ENCODE data around the gene PEPD. TPM values are rescaled to one million over a fixed set of nuclear protein-coding genes. Genes with fewer than 3 reads are reported as not detected.
A peak's percentile ranks its signal among the peaks of the same experiment; 100 is the strongest.

Gene PEPD
- total RNA-seq, 1 donor: 87.9 TPM

DNA sequence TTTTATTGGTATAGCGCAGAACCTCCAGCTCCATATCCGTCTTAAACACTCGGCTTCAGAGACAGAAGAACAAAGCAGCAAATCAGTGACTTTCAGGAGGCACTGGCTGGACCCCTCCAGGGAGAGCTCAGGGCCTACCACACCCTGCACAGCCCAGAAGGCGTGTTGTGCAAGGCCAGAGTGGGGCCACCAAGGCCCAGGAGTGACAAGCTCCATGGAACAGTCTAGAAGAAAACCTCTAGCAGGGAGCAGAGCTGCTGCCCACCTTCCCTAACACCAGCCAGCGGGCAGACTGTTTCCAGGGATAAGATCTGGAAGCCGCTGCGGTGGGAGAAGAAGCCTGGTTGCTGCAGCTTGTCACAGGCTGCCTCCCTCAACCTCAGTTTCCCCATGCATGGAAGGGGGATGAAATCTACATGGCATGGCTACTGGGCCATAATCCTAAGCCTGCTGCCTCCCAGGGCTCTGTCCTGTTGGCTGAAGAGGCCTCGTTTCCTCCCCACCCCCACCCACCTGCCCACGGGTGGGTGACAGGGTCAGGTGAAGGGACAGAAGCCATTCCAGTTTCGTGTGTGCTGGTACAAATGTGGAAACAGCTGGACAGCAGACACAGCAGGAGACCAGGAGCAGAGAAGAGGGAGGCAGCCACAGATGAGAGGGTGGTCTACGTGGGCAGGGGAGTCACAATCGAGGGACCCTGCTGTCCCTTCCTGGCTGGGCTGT lies 57.4 kb downstream of the PEPD start:
- Histone ChIP-seq H3K79me2 (ENCODE audit: insufficient read depth, low read length) (no peaks in the 10 kb centered on the region), H3K4me1 (ENCODE audit: insufficient read depth, low read length) (no peaks in the 10 kb centered on the region), H3K9me3 (ENCODE audit: low read depth, low read length) (no peaks in the 10 kb centered on the region), H4K20me1 (ENCODE audit: insufficient read depth, low read length) (peaks cover 4% of the 10 kb centered on the region), H3K4me3 (ENCODE audit: insufficient read depth, low read length) (no peak overlapping the region), H3K27me3 (ENCODE audit: insufficient read depth, low read length) (no peaks in the 10 kb centered on the region), H3K27ac (ENCODE audit: low read depth, low read length) (no peak overlapping the region), H3K4me2 (ENCODE audit: insufficient read depth, low read length) (no peak overlapping the region), H2AFZ (ENCODE audit: low read length) (no peak overlapping the region), H3K36me3 (ENCODE audit: insufficient read depth, low read length) (peaks cover 4% of the 10 kb centered on the region)
- DNase-seq (ENCODE audit: insufficient read length, low spot score, missing footprints): peak; percentile 41
- no peak for TF ChIP-seq CTCF (IDR thresholded peaks at IDR 0.05; ENCODE audit: extremely low read depth, low read depth, low read length)

DNA sequence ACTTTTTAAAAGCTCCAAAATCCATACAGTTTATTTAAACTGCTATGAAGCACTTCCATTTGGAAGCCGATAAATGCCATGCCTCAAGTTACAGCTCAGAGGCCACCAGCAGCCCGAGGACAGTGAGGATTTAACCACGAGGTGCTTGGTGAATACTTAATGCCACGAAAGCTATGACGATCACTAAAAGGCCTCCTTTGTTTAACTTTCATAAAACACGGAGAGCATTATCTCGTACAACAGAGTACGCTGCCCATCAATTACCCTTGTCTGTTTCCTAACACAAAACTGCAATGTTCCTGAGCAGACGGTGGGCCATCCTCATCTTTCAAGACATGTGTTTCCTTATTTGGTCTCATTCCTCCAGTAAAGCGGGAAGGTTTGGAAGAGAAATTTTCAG lies 58.4 kb downstream of the PEPD start:
- H3K4me3 ChIP-seq (ENCODE audit: insufficient read depth, low read length): no peak overlapping the region
- no peak for TF ChIP-seq CTCF (IDR thresholded peaks at IDR 0.05; ENCODE audit: extremely low read depth, low read depth, low read length)
- peaks cover 4% of the 10 kb centered on the region for H3K36me3 ChIP-seq (ENCODE audit: insufficient read depth, low read length)
- H3K27me3 ChIP-seq (ENCODE audit: insufficient read depth, low read length): no peaks in the 10 kb centered on the region
- DNase-seq (ENCODE audit: insufficient read length, low spot score, missing footprints): peak; percentile 11
- H3K4me2 ChIP-seq (ENCODE audit: insufficient read depth, low read length): no peak overlapping the region
- no peaks in the 10 kb centered on the region for H3K9me3 ChIP-seq (ENCODE audit: low read depth, low read length)
- H2AFZ ChIP-seq (ENCODE audit: low read length): no peak overlapping the region
- no peaks in the 10 kb centered on the region for H3K4me1 ChIP-seq (ENCODE audit: insufficient read depth, low read length)
- peaks cover 4% of the 10 kb centered on the region for H4K20me1 ChIP-seq (ENCODE audit: insufficient read depth, low read length)
- no peak overlapping the region for H3K27ac ChIP-seq (ENCODE audit: low read depth, low read length)
- H3K79me2 ChIP-seq (ENCODE audit: insufficient read depth, low read length): no peaks in the 10 kb centered on the region

DNA sequence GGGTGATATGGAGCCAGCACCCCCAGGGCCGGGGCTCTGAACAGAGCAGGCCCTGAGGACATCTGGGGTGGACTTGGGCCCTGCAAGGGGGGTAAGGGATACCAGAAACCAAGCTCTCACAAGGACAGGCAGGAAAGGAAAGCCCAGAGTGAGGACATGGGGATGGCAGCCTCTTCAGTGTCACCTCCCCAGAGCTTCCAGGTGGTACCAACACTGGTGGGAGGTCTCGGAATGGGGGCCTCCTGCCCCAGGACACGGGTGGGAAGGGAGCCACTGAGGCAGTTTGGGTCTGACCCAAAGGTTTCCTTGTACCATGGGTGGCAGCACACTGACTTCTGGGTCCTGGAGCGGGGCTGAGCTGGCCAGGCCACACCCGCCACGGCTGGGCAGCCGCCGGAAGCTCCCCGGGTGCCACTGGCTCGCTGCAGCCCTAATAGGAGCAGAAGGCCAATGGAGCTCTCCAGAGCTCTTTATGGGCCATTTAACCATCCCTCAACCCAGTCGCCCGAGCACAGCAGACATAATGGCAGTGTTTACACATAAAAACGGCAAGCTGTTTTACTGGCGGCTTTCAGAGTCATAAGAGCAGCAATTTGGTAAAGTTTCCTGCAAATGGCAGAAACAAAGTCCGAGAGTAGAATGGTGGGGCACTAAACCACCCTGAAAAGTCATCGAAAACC lies 59.3 kb downstream of the PEPD start:
- Histone ChIP-seq H3K4me3 (ENCODE audit: insufficient read depth, low read length) (no peak overlapping the region), H2AFZ (ENCODE audit: low read length) (no peak overlapping the region), H3K79me2 (ENCODE audit: insufficient read depth, low read length) (no peaks in the 10 kb centered on the region), H3K27ac (ENCODE audit: low read depth, low read length) (no peak overlapping the region), H3K9me3 (ENCODE audit: low read depth, low read length) (no peaks in the 10 kb centered on the region), H3K4me1 (ENCODE audit: insufficient read depth, low read length) (no peaks in the 10 kb centered on the region), H3K27me3 (ENCODE audit: insufficient read depth, low read length) (no peaks in the 10 kb centered on the region), H3K36me3 (ENCODE audit: insufficient read depth, low read length) (peaks cover 4% of the 10 kb centered on the region), H4K20me1 (ENCODE audit: insufficient read depth, low read length) (peaks cover 4% of the 10 kb centered on the region), H3K4me2 (ENCODE audit: insufficient read depth, low read length) (no peak overlapping the region)
- TF ChIP-seq CTCF (IDR thresholded peaks at IDR 0.05; ENCODE audit: extremely low read depth, low read depth, low read length): no peak
- DNase-seq (ENCODE audit: insufficient read length, low spot score, missing footprints): peak; percentile 67

All from osteoblast (primary cell).